ENCODE data around the gene PRKAG2.
"Not testable (repeated sequence)": the region's sequence is repeated elsewhere in the genome, so short reads cannot be mapped to it uniquely, and the experiment has no call there.

PRKAG2 gene

GRCh38 chr7:151918510-151918843 lies 41.6 kb upstream of the PRKAG2 start:
- Histone ChIP-seq H3K27ac (ENCODE audit: insufficient read depth, low read depth, low read length, poor library complexity, severe bottlenecking) (no peak overlapping the region), H3K4me1 (ENCODE audit: control insufficient read depth, insufficient read depth, low read length) (no peaks in the 10 kb centered on the region), H3K36me3 (ENCODE audit: control insufficient read depth, insufficient read depth, low read length) (no peaks in the 10 kb centered on the region), H3K4me3 (ENCODE audit: insufficient read depth, low read depth, low read length) (no peak overlapping the region), H3K27me3 (ENCODE audit: control insufficient read depth, insufficient read depth, low read length, poor library complexity, severe bottlenecking) (no peaks in the 10 kb centered on the region), H3K9me3 (ENCODE audit: control insufficient read depth, low read length) (no peaks in the 10 kb centered on the region)
- 90% methylated on average over 5 of the region's 5 CpGs for WGBS, 2 experiments

- H3K27me3 ChIP-seq (ENCODE audit: control insufficient read depth, insufficient read depth, low read length, poor library complexity, severe bottlenecking) = no peaks in the 10 kb centered on the region
- no peak overlapping the region for H3K4me3 ChIP-seq (ENCODE audit: insufficient read depth, low read depth, low read length)
- no peaks in the 10 kb centered on the region for H3K9me3 ChIP-seq (ENCODE audit: control insufficient read depth, low read length)
- H3K27ac ChIP-seq (ENCODE audit: insufficient read depth, low read depth, low read length, poor library complexity, severe bottlenecking) = no peak overlapping the region
- H3K36me3 ChIP-seq (ENCODE audit: control insufficient read depth, insufficient read depth, low read length) = no peaks in the 10 kb centered on the region
- no peaks in the 10 kb centered on the region for H3K4me1 ChIP-seq (ENCODE audit: control insufficient read depth, insufficient read depth, low read length)
- 91 to 93% methylated on average over 10 of the region's 10 CpGs for WGBS, 2 experiments
Measured at GRCh38 chr7:151917791-151918509, 41.0 kb upstream of the PRKAG2 start.

GRCh38 chr7:151914051-151914450 lies 37.1 kb upstream of the PRKAG2 start:
- H3K36me3 ChIP-seq (ENCODE audit: control insufficient read depth, insufficient read depth, low read length) = no peaks in the 10 kb centered on the region
- H3K9me3 ChIP-seq (ENCODE audit: control insufficient read depth, low read length) = no peaks in the 10 kb centered on the region
- 80% methylated on average over 1 of the region's 1 CpG; no CpG with 5 or more reads in 1 of the 2 experiments for WGBS, 2 experiments
- no peak overlapping the region for H3K4me3 ChIP-seq (ENCODE audit: insufficient read depth, low read depth, low read length)
- no peaks in the 10 kb centered on the region for H3K27me3 ChIP-seq (ENCODE audit: control insufficient read depth, insufficient read depth, low read length, poor library complexity, severe bottlenecking)
- H3K27ac ChIP-seq (ENCODE audit: insufficient read depth, low read depth, low read length, poor library complexity, severe bottlenecking) = no peak overlapping the region
- H3K4me1 ChIP-seq (ENCODE audit: control insufficient read depth, insufficient read depth, low read length) = no peaks in the 10 kb centered on the region

DNA sequence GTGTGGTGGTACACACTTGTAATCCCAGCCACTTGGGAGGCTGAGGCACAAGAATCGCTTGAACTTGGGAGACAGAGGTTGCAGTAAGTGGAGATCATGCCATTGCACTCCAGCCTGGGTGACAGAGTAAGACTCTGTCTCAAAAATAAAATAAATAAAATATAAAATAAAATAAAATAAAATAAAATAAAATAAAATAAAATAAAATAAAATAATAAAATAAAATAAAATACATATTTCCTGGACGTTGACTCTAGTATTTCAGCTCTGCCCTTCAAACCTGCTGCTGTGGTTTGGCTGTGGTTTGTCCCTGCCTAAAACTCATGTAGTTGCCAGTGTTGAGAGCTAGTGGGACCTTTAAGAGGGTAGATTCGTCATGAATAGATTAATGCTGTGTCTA lies 33.7 kb upstream of the PRKAG2 start:
- H3K27me3 ChIP-seq (ENCODE audit: control insufficient read depth, insufficient read depth, low read length, poor library complexity, severe bottlenecking) = not testable (repeated sequence)
- 89 to 92% methylated on average over 3 of the region's 3 CpGs for WGBS, 2 experiments

DNA sequence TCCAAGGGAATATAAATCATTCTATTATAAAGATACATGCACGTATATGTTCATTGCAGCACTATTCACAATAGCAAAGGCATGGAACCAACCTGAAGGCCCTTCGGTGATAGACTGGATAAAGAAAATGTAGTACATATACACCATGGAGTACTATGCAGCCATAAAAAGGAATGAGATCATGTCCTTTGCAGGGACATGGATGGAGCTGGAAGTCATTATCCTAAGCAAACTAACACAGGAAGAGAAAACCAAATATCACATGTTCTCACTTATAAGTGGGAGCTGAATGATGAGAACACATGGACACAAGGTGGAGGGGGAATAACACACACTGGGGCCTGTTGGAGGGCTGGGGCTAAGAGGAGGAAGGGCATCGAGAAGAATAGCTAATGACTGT lies 30.2 kb upstream of the PRKAG2 start:
- H3K9me3 ChIP-seq (ENCODE audit: control insufficient read depth, low read length); H3K36me3 ChIP-seq (ENCODE audit: control insufficient read depth, insufficient read depth, low read length); H3K4me1 ChIP-seq (ENCODE audit: control insufficient read depth, insufficient read depth, low read length); H3K27ac ChIP-seq (ENCODE audit: insufficient read depth, low read depth, low read length, poor library complexity, severe bottlenecking); H3K4me3 ChIP-seq (ENCODE audit: insufficient read depth, low read depth, low read length); H3K27me3 ChIP-seq (ENCODE audit: control insufficient read depth, insufficient read depth, low read length, poor library complexity, severe bottlenecking): not testable (repeated sequence)
- 89 to 100% methylated on average over 1 to 3 of the region's 3 CpGs for WGBS, 2 experiments

More for the DNA sequence above, 33.7 kb upstream of the PRKAG2 start:
- not testable (repeated sequence) for H3K36me3 ChIP-seq (ENCODE audit: control insufficient read depth, insufficient read depth, low read length); H3K4me3 ChIP-seq (ENCODE audit: insufficient read depth, low read depth, low read length); H3K4me1 ChIP-seq (ENCODE audit: control insufficient read depth, insufficient read depth, low read length); H3K27ac ChIP-seq (ENCODE audit: insufficient read depth, low read depth, low read length, poor library complexity, severe bottlenecking); H3K9me3 ChIP-seq (ENCODE audit: control insufficient read depth, low read length)

DNA sequence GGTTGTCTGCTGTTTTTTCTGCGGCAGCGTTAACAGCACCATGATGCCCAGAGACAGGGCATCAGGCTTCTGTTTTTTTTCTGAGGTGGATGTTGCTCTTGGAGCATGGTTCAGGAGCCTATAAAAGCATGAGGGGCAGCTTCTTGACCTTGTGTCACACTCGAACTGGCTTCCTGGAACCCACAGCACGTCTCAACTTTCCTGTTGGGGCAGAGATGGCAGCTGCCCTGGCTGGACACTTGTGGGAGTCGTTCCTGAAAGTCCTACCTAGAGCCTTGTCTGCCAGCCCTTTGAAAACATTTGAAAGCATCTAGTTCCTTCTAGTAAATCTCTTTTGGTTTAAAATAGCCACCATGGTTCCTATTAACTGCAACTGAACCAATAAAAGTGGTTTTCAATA lies 28.9 kb upstream of the PRKAG2 start:
- no peaks in the 10 kb centered on the region for H3K4me1 ChIP-seq (ENCODE audit: control insufficient read depth, insufficient read depth, low read length)
- no peak overlapping the region for H3K4me3 ChIP-seq (ENCODE audit: insufficient read depth, low read depth, low read length)
- H3K27me3 ChIP-seq (ENCODE audit: control insufficient read depth, insufficient read depth, low read length, poor library complexity, severe bottlenecking) = no peaks in the 10 kb centered on the region
- no peaks in the 10 kb centered on the region for H3K9me3 ChIP-seq (ENCODE audit: control insufficient read depth, low read length)
- no peaks in the 10 kb centered on the region for H3K36me3 ChIP-seq (ENCODE audit: control insufficient read depth, insufficient read depth, low read length)
- H3K27ac ChIP-seq (ENCODE audit: insufficient read depth, low read depth, low read length, poor library complexity, severe bottlenecking) = no peak overlapping the region
- 82 to 87% methylated on average over 5 of the region's 5 CpGs for WGBS, 2 experiments

- H3K4me1 ChIP-seq (ENCODE audit: control insufficient read depth, insufficient read depth, low read length) = no peaks in the 10 kb centered on the region
- H3K27me3 ChIP-seq (ENCODE audit: control insufficient read depth, insufficient read depth, low read length, poor library complexity, severe bottlenecking) = no peaks in the 10 kb centered on the region
- H3K36me3 ChIP-seq (ENCODE audit: control insufficient read depth, insufficient read depth, low read length) = no peaks in the 10 kb centered on the region
- no peak overlapping the region for H3K4me3 ChIP-seq (ENCODE audit: insufficient read depth, low read depth, low read length)
- H3K27ac ChIP-seq (ENCODE audit: insufficient read depth, low read depth, low read length, poor library complexity, severe bottlenecking) = no peak overlapping the region
- no peaks in the 10 kb centered on the region for H3K9me3 ChIP-seq (ENCODE audit: control insufficient read depth, low read length)
- 92 to 93% methylated on average over 9 of the region's 9 CpGs for WGBS, 2 experiments
Measured at GRCh38 chr7:151905353-151905752, 28.4 kb upstream of the PRKAG2 start.

GRCh38 chr7:151904270-151904669 lies 27.4 kb upstream of the PRKAG2 start:
- WGBS, 2 experiments = 91 to 92% methylated on average over 7 of the region's 7 CpGs
- H3K27me3 ChIP-seq (ENCODE audit: control insufficient read depth, insufficient read depth, low read length, poor library complexity, severe bottlenecking) = no peaks in the 10 kb centered on the region
- no peak overlapping the region for H3K4me3 ChIP-seq (ENCODE audit: insufficient read depth, low read depth, low read length)
- H3K27ac ChIP-seq (ENCODE audit: insufficient read depth, low read depth, low read length, poor library complexity, severe bottlenecking) = no peak overlapping the region
- no peaks in the 10 kb centered on the region for H3K9me3 ChIP-seq (ENCODE audit: control insufficient read depth, low read length)
- H3K4me1 ChIP-seq (ENCODE audit: control insufficient read depth, insufficient read depth, low read length) = no peaks in the 10 kb centered on the region
- H3K36me3 ChIP-seq (ENCODE audit: control insufficient read depth, insufficient read depth, low read length) = no peaks in the 10 kb centered on the region

DNA sequence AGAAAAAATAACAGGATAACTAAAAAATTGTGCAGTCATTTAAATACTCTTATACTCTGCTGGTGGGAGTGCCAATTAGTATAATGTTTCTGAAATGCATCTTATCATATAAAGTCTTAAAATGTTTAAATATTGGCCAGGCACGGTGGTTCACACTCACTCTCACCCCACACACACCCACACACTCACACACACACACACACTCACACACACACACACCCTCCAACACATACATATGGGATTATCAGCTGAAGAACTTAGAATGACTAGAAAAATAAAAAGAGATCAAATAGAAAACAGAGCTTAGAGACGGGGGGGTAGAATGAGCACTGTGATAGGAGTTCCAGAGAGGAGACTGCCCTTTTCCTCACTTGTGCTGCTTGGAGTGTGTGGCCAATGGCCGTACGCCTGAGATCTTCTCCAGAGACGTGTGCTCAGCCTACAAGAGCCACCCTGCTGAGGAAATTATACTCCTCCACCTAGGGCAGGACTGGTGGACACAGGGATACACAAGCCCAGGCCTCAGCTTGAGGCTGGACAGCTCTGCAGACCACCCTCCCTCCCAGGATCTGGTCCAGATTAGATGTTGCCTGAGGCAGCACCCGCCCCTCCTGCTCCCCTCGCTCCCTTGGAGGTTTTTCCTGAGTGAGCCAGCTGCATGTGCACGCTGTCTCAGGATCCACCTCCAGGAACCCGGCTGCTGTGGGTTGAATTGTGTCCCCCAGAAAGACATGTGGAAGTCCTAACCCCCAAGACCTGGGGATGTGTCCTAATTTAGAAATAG lies 26.5 kb upstream of the PRKAG2 start:
- WGBS, 2 experiments = 80 to 82% methylated on average over 8 to 9 of the region's 9 CpGs
- H3K4me3 ChIP-seq (ENCODE audit: insufficient read depth, low read depth, low read length) = no peak overlapping the region
- no peaks in the 10 kb centered on the region for H3K27me3 ChIP-seq (ENCODE audit: control insufficient read depth, insufficient read depth, low read length, poor library complexity, severe bottlenecking)
- H3K9me3 ChIP-seq (ENCODE audit: control insufficient read depth, low read length) = no peaks in the 10 kb centered on the region
- no peaks in the 10 kb centered on the region for H3K36me3 ChIP-seq (ENCODE audit: control insufficient read depth, insufficient read depth, low read length)
- no peak overlapping the region for H3K27ac ChIP-seq (ENCODE audit: insufficient read depth, low read depth, low read length, poor library complexity, severe bottlenecking)
- no peaks in the 10 kb centered on the region for H3K4me1 ChIP-seq (ENCODE audit: control insufficient read depth, insufficient read depth, low read length)

GRCh38 chr7:151902311-151902710 lies 25.4 kb upstream of the PRKAG2 start:
- Histone ChIP-seq H3K36me3 (ENCODE audit: control insufficient read depth, insufficient read depth, low read length) (no peaks in the 10 kb centered on the region), H3K4me1 (ENCODE audit: control insufficient read depth, insufficient read depth, low read length) (no peaks in the 10 kb centered on the region), H3K27me3 (ENCODE audit: control insufficient read depth, insufficient read depth, low read length, poor library complexity, severe bottlenecking) (no peaks in the 10 kb centered on the region), H3K4me3 (ENCODE audit: insufficient read depth, low read depth, low read length) (no peak overlapping the region), H3K27ac (ENCODE audit: insufficient read depth, low read depth, low read length, poor library complexity, severe bottlenecking) (no peak overlapping the region), H3K9me3 (ENCODE audit: control insufficient read depth, low read length) (no peaks in the 10 kb centered on the region)
- WGBS, 2 experiments = 86 to 89% methylated on average over 17 of the region's 17 CpGs

All from ectodermal cell (in vitro differentiated cells).